ENCODE results near the gene PRKN. TPM values are rescaled to one million over a fixed set of nuclear protein-coding genes. Genes with fewer than 3 reads are reported as not detected.

The PRKN gene
- total RNA-seq, 1 donor from 2014 or later = 2.6 TPM

DNA sequence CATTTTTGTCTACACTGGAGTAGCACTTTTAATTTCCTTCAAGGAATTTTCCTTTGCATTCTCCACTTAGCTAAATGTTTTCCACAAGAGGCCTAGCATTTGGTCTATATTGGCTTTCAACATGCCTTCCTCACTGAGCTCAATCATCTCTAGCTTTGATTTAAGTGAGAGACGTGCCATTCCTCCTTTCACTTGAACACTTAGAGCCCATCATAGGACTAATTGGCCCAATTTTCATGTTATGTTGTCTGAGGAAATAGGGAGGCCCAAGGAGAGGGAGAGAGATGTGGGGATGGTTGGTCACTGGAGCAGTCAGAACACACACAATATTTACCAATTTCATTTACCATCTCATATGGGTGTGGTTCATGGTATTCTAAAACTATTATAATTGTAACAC, 645.0 kb downstream of the PRKN start:
- Histone ChIP-seq H3K4me3 (no peak overlapping the region), H3K27me3 (no peaks in the 10 kb centered on the region), H3K27ac (no peak overlapping the region), H3K9me3 (no peaks in the 10 kb centered on the region), H3K36me3 (no peaks in the 10 kb centered on the region), H3K4me1 (no peaks in the 10 kb centered on the region)
- no peak for DNase-seq (ENCODE audit: low spot score in 2 of 2)
- intact Hi-C loops (cut with DNase I) = no loop called here
- TF ChIP-seq CTCF (IDR thresholded peaks at IDR 0.05) = no peak

GRCh38 chr6:162078667-162079066, 648.9 kb downstream of the PRKN start:
- Histone ChIP-seq H3K27me3 (no peaks in the 10 kb centered on the region), H3K4me3 (no peak overlapping the region), H3K9me3 (no peaks in the 10 kb centered on the region), H3K36me3 (no peaks in the 10 kb centered on the region), H3K27ac (no peak overlapping the region), H3K4me1 (no peaks in the 10 kb centered on the region)
- intact Hi-C loops (cut with DNase I) = no loop called here
- DNase-seq (ENCODE audit: low spot score in 2 of 2) = no peak
- no peak for TF ChIP-seq CTCF (IDR thresholded peaks at IDR 0.05)

- H3K27ac ChIP-seq = no peak overlapping the region
- no peaks in the 10 kb centered on the region for H3K27me3 ChIP-seq
- no peak overlapping the region for H3K4me3 ChIP-seq
- intact Hi-C loops (cut with DNase I) = no loop called here
- TF ChIP-seq CTCF (IDR thresholded peaks at IDR 0.05) = no peak
- no peak for DNase-seq (ENCODE audit: low spot score in 2 of 2)
- no peaks in the 10 kb centered on the region for H3K36me3 ChIP-seq
- no peaks in the 10 kb centered on the region for H3K4me1 ChIP-seq
- H3K9me3 ChIP-seq = no peaks in the 10 kb centered on the region
These were observed 649.4 kb downstream of the PRKN start for GRCh38 chr6:162078126-162078525.

- H3K4me3 ChIP-seq = no peak overlapping the region
- TF ChIP-seq CTCF (IDR thresholded peaks at IDR 0.05) = no peak
- no peaks in the 10 kb centered on the region for H3K9me3 ChIP-seq
- H3K27me3 ChIP-seq = no peaks in the 10 kb centered on the region
- intact Hi-C loops (cut with DNase I) = no loop called here
- no peak overlapping the region for H3K27ac ChIP-seq
- H3K4me1 ChIP-seq = no peaks in the 10 kb centered on the region
- H3K36me3 ChIP-seq = no peaks in the 10 kb centered on the region
- DNase-seq (ENCODE audit: low spot score in 2 of 2) = no peak
These were observed 650.8 kb downstream of the PRKN start for GRCh38 chr6:162076816-162077215.

- Histone ChIP-seq H3K9me3 (peaks cover 0 to 5% of the 10 kb centered on the region in 2 donors), H3K4me1 (no peaks in the 10 kb centered on the region), H3K27me3 (no peaks in the 10 kb centered on the region), H3K36me3 (no peaks in the 10 kb centered on the region), H3K27ac (no peak overlapping the region), H3K4me3 (no peak overlapping the region)
- no peak for DNase-seq (ENCODE audit: low spot score in 2 of 2)
- intact Hi-C loops (cut with DNase I) = no loop called here
- TF ChIP-seq CTCF (IDR thresholded peaks at IDR 0.05) = no peak
These were observed 652.8 kb downstream of the PRKN start for GRCh38 chr6:162074641-162075275.

DNA sequence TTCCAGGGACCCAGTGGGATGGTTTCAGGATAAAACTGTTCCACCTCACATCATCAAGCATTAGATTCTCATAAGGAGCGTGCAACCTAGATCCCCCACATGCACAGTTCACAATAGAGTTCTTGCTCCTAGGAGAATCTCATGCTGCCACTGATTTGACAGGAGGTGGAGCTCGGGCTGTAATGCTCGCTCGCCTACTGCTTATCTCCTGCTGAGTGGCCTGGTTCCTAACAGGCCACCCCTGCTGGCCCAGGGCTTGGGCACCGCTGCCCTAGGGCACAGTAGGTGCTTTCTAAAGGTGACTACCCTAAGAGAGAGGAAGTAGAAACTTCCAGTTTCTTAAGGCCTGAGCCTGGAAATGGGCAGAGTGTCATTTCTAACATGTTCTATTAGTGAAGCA, 656.9 kb downstream of the PRKN start:
- Histone ChIP-seq H3K36me3 (no peaks in the 10 kb centered on the region), H3K27me3 (no peaks in the 10 kb centered on the region), H3K4me1 (no peaks in the 10 kb centered on the region), H3K9me3 (peaks cover 2 to 18% of the 10 kb centered on the region in 2 donors), H3K4me3 (no peak overlapping the region), H3K27ac (no peak overlapping the region)
- no peak for DNase-seq (ENCODE audit: low spot score in 2 of 2)
- intact Hi-C loops (cut with DNase I) = no loop called here
- TF ChIP-seq CTCF (IDR thresholded peaks at IDR 0.05) = no peak
